ENCODE results near the gene SORCS2. TPM values are rescaled to one million over a fixed set of nuclear protein-coding genes. Genes with fewer than 3 reads are reported as not detected.
A peak's percentile ranks its signal among the peaks of the same experiment; 100 is the strongest.

SORCS2 gene
- total and polyA plus RNA-seq, 2 experiments from 2014 or later = 0.38 to 1.4 TPM

DNA sequence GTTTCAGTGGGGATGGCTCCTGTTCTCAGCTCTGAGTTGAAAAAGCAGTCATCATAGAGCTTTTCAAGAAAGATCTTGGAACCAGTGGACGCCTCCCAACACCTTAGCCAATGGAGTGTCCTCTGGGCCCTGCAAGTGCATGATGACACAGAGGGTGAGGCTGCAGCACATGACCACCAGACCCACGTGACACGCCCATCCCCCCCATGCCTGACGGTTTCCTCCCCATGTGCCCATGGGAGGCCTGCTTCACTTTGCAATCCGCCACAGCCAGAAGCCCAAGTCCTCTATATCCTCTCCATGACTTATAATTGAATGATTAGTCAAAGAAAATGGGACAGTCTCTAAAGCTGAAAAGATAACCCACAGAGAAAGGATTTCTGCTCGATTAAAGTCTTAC, 560.3 kb downstream of the SORCS2 start:
- Histone ChIP-seq H3K27me3 (replicated peaks; ENCODE audit: insufficient read depth) (no peaks in the 10 kb centered on the region), H3K36me3 (ENCODE audit: low read depth) (peaks cover 8% of the 10 kb centered on the region; the same call in 1 of the 2 replicates), H3K4me1 (ENCODE audit: insufficient read depth) (no peaks in the 10 kb centered on the region), H3K27ac (no peak overlapping the region), H3K4me3 (no peak overlapping the region), H3K4me2 (ENCODE audit: unreplicated experiment) (no peak overlapping the region), H2AFZ (no peak overlapping the region), H3K9ac (no peak overlapping the region), H4K20me1 (ENCODE audit: insufficient read depth) (no peaks in the 10 kb centered on the region), H3F3A (ENCODE audit: insufficient read depth) (peaks cover 30% of the 10 kb centered on the region), H3K9me3 (ENCODE audit: low read depth) (no peaks in the 10 kb centered on the region), H3K79me2 (ENCODE audit: insufficient read depth) (no peaks in the 10 kb centered on the region), H3K9me2 (ENCODE audit: insufficient read depth) (no peaks in the 10 kb centered on the region)
- DNase-seq = peak; percentile 35
- TF ChIP-seq EZH2phosphoT487 (IDR thresholded peaks at IDR 0.05; ENCODE audit: insufficient read depth, low read depth) = no peak
- TF ChIP-seq EZH2 (IDR thresholded peaks at IDR 0.05; ENCODE audit: insufficient read depth, poor library complexity, severe bottlenecking) = no peak
- in situ Hi-C loops (cut with MboI) = no loop called here
- WGBS, 2 experiments (ENCODE audit: low coverage in 1 of 2, low lambda C conversion rate in 2 of 2, missing lambda C conversion rate in 2 of 2) = 93 to 95% methylated on average over 6 of the region's 6 CpGs

DNA sequence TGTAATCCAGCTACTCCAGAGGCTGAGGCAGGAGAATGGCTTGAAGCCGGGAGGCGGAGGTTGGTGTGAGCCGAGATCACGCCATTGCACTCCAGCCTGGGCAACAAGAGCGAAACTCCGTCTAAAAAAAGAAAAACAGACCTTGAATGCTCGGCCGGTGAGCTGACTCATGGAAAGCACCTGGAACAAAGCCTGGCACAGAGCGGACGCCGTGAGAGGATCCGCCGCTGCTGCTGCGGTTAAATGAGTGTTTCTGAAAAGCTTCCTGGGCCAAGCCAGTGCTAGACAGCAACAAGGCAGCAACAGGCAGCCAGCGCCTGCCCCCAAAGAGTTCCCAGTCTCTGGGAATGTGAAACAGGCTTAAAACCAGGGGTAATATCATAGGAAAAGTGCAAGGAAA, 560.9 kb downstream of the SORCS2 start:
- Histone ChIP-seq H3K4me3 (no peak overlapping the region), H2AFZ (no peak overlapping the region), H3K79me2 (ENCODE audit: insufficient read depth) (no peaks in the 10 kb centered on the region), H3K9ac (no peak overlapping the region), H3K9me2 (ENCODE audit: insufficient read depth) (no peaks in the 10 kb centered on the region), H3K27ac (no peak overlapping the region), H3K9me3 (ENCODE audit: low read depth) (no peaks in the 10 kb centered on the region), H3K27me3 (replicated peaks; ENCODE audit: insufficient read depth) (no peaks in the 10 kb centered on the region), H3K4me1 (ENCODE audit: insufficient read depth) (no peaks in the 10 kb centered on the region), H3F3A (ENCODE audit: insufficient read depth) (peaks cover 36% of the 10 kb centered on the region), H4K20me1 (ENCODE audit: insufficient read depth) (no peaks in the 10 kb centered on the region), H3K36me3 (ENCODE audit: low read depth) (peaks cover 14% of the 10 kb centered on the region; the same call in 1 of the 2 replicates), H3K4me2 (ENCODE audit: unreplicated experiment) (no peak overlapping the region)
- in situ Hi-C loops (cut with MboI) = no loop called here
- no peak for TF ChIP-seq EZH2phosphoT487 (IDR thresholded peaks at IDR 0.05; ENCODE audit: insufficient read depth, low read depth)
- no peak for TF ChIP-seq EZH2 (IDR thresholded peaks at IDR 0.05; ENCODE audit: insufficient read depth, poor library complexity, severe bottlenecking)
- DNase-seq = no peak
- WGBS, 2 experiments (ENCODE audit: low coverage in 1 of 2, low lambda C conversion rate in 2 of 2, missing lambda C conversion rate in 2 of 2) = 97 to 98% methylated on average over 12 to 15 of the region's 15 CpGs

- Histone ChIP-seq H3K27ac (no peak overlapping the region), H3K36me3 (ENCODE audit: low read depth) (peaks cover 21% of the 10 kb centered on the region), H3K4me3 (no peak overlapping the region), H3K9me3 (ENCODE audit: low read depth) (no peaks in the 10 kb centered on the region), H2AFZ (no peak overlapping the region), H3F3A (ENCODE audit: insufficient read depth) (peaks cover 42% of the 10 kb centered on the region), H4K20me1 (ENCODE audit: insufficient read depth) (no peaks in the 10 kb centered on the region), H3K4me1 (ENCODE audit: insufficient read depth) (no peaks in the 10 kb centered on the region), H3K79me2 (ENCODE audit: insufficient read depth) (no peaks in the 10 kb centered on the region), H3K4me2 (ENCODE audit: unreplicated experiment) (no peak overlapping the region), H3K9me2 (ENCODE audit: insufficient read depth) (no peaks in the 10 kb centered on the region), H3K27me3 (replicated peaks; ENCODE audit: insufficient read depth) (no peaks in the 10 kb centered on the region), H3K9ac (no peak overlapping the region)
- in situ Hi-C loops (cut with MboI) = no loop called here
- no peak for DNase-seq
- TF ChIP-seq EZH2 (IDR thresholded peaks at IDR 0.05; ENCODE audit: insufficient read depth, poor library complexity, severe bottlenecking) (no peak), EZH2phosphoT487 (IDR thresholded peaks at IDR 0.05; ENCODE audit: insufficient read depth, low read depth) (no peak)
- WGBS, 2 experiments (ENCODE audit: low coverage in 1 of 2, low lambda C conversion rate in 2 of 2, missing lambda C conversion rate in 2 of 2) = 92 to 97% methylated on average over 15 of the region's 15 CpGs
Observed at GRCh38 chr4:7753931-7754465, 561.7 kb downstream of the SORCS2 start.

- no peaks in the 10 kb centered on the region for H4K20me1 ChIP-seq (ENCODE audit: insufficient read depth)
- no peaks in the 10 kb centered on the region for H3K9me2 ChIP-seq (ENCODE audit: insufficient read depth)
- H3K4me3 ChIP-seq = no peak overlapping the region
- no peak overlapping the region for H2AFZ ChIP-seq
- DNase-seq = no peak
- H3K27ac ChIP-seq = no peak overlapping the region
- H3K79me2 ChIP-seq (ENCODE audit: insufficient read depth) = 0 out of 2 replicates have a peak, but pooled peaks cover 2% of the 10 kb centered on the region
- no peak overlapping the region for H3K4me2 ChIP-seq (ENCODE audit: unreplicated experiment)
- no peak overlapping the region for H3K9ac ChIP-seq
- peaks cover 28% of the 10 kb centered on the region for H3K36me3 ChIP-seq (ENCODE audit: low read depth)
- in situ Hi-C loops (cut with MboI) = no loop called here
- H3K4me1 ChIP-seq (ENCODE audit: insufficient read depth) = no peaks in the 10 kb centered on the region
- WGBS, 2 experiments (ENCODE audit: low coverage in 1 of 2, low lambda C conversion rate in 2 of 2, missing lambda C conversion rate in 2 of 2) = 79 to 83% methylated on average over 14 to 21 of the region's 21 CpGs
- TF ChIP-seq EZH2phosphoT487 (IDR thresholded peaks at IDR 0.05; ENCODE audit: insufficient read depth, low read depth) (no peak), EZH2 (IDR thresholded peaks at IDR 0.05; ENCODE audit: insufficient read depth, poor library complexity, severe bottlenecking) (no peak)
- H3K27me3 ChIP-seq (replicated peaks; ENCODE audit: insufficient read depth) = no peaks in the 10 kb centered on the region
- H3K9me3 ChIP-seq (ENCODE audit: low read depth) = no peaks in the 10 kb centered on the region
- H3F3A ChIP-seq (ENCODE audit: insufficient read depth) = peaks cover 45% of the 10 kb centered on the region
Observed at GRCh38 chr4:7754565-7755262, 562.4 kb downstream of the SORCS2 start.

All from GM23248 (cell line).